G401.6 (cell line): ENCODE results near the gene ECM2.

Source experiments
- FAIRE-seq: peaks from 2 replicates; lab custom pipeline; 2012; peaks lifted over from hg19 to GRCh38; lab: Jason Lieb, UNC

Gene ECM2

DNA sequence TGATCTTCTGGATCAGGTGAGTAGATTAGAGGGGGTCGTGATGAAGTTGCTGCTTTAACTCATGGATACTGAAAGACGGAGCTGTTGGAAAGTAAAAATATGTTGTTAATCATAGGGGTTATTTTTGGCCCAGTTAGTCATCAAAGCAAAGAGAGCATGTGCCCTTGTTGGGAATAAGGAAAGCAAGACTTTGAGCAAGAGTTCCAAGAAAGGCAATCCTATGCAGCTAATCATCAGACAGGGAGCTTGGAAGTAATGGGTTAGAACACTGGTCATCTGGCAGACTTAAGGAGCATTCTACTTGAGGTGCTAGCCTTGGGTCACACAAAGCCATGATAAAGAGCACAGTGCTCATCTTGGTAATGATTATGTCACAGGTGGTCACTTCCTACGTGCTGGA lies 71.8 kb downstream of the ECM2 start:
- FAIRE-seq: no peak

DNA sequence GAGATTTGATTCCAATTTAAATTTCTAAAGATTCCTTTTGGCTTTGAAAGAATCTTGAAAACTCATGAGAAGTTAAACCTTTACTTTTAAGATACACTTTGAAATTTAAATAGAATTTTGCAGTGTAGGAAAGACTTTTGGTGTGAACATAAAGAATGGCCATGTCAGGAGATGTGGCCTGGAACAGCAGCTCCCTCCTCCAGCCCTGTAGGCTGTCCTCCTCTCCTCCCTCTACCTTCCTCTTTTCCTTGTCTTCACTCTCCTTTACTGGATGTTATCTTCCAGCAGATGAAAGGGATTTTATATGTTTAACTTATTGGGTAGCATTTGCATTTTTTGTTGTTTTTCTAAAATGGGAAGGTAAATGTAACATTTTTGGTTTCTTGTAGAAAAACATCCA lies 72.4 kb downstream of the ECM2 start:
- FAIRE-seq: no peak

- FAIRE-seq: no peak
Measured at GRCh38 chr9:92457576-92457975, 78.2 kb downstream of the ECM2 start.

DNA sequence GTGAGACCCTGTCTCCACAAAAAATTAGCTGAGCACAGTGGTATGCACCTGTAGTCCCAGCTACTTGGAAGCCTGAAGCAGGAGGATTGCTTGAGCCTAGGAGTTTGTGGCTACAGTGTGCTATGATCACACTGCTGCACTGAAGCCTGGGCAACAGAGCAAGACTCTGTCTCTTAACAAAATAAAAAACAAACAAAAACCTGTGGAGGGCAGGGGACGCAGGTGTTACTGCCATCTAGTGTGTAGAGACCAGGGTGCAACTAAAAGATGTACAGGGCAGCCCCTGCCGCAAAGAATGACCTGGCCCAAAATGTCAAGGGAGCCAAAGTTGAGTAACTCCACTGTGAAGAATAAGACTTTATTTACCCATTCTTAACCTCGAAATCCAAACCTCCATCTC lies 80.6 kb downstream of the ECM2 start:
- no peak for FAIRE-seq

DNA sequence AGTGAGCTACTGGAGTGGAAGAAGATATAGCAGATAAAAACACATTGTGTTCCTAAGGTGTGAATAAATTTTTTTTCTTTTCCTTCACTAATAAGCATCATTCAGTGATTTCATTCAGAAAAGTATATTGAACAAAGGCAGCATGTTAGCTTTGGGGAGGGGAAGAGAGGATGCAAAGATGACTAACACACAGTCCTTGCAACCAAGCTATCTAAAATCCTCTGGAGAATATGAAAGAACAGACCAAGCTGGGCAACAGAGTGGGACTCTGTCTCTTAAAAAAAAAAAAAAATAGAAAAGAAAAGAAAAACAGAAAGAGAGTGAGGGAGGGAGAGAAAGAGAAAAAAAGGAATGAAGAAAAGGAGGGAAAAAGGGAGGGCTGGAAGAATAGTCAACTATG lies 89.3 kb downstream of the ECM2 start:
- FAIRE-seq: no peak
